Thoracic aorta (tissue), 2 donors: ENCODE data around the gene CAT. TPM values are rescaled to one million over a fixed set of nuclear protein-coding genes. Genes with fewer than 3 reads are reported as not detected.

Experiments
- ATAC-seq: fragments of 150-250 bp; one replicate; pipeline ENCODE4 v1.8.0; 2017; ENCODE audit warnings: low read depth; ENCODE audit not compliant: insufficient number of reproducible peaks, low FRiP score
- DNase-seq: peaks from one replicate; pipeline ENCODE4 v3.0.0-alpha.2; 2020; ENCODE audit warnings: low spot score
- H3K27ac ChIP-seq, 2 donors: fragments of 200-600 bp; sonication (generic); 1 replicate in 1 of 2; 2 replicates in 1 of 2; pipeline ENCODE4 v1.5.1; 2016; ENCODE audit warnings: mild to moderate bottlenecking in 2 of 2, moderate library complexity in 2 of 2
- H3K27me3 ChIP-seq: fragments of 200-600 bp; sonication (generic); replicated peaks from 2 replicates; pipeline ENCODE4 v1.6.0; 2016; ENCODE audit warnings: mild to moderate bottlenecking; ENCODE audit not compliant: insufficient read depth
- H3K36me3 ChIP-seq: fragments of 200-600 bp; sonication (generic); one replicate; pipeline ENCODE4 v1.5.1; 2016
- H3K4me1 ChIP-seq, 2 donors: fragments of 200-600 bp; sonication (generic); 1 replicate in 1 of 2; 2 replicates in 1 of 2; pipeline versions ENCODE4 v1.5.1 to v1.6.0; 2016; ENCODE audit warnings: low read depth in 2 of 2, mild to moderate bottlenecking in 1 of 2; ENCODE audit not compliant: control insufficient read depth in 1 of 2
- H3K4me3 ChIP-seq: fragments of 200-600 bp; sonication (generic); 2 replicates; pipeline ENCODE4 v1.5.1; 2016; ENCODE audit warnings: mild to moderate bottlenecking
- H3K9me3 ChIP-seq: fragments of 200-600 bp; sonication (generic); 2 replicates; pipeline ENCODE4 v1.5.1; 2016
- total RNA-seq, 2 donors: library from RNA; depleted of rRNA; stranded (reverse); fragments of >200 nt; gene quantifications; one replicate each; pipeline versions ENCODE4 v1.1.0 to v1.2.3, GENCODE V29; 2016
- TF ChIP-seq, protein P1 (sequence below): fragments of 200-600 bp; sonication (generic); IDR thresholded peaks from one replicate; pipeline ENCODE4 v1.5.1; 2019; ENCODE audit warnings: antibody characterized with exemption

The CAT gene
- total RNA-seq, 2 donors from 2014 or later, result 54.7 to 65.3 TPM

DNA sequence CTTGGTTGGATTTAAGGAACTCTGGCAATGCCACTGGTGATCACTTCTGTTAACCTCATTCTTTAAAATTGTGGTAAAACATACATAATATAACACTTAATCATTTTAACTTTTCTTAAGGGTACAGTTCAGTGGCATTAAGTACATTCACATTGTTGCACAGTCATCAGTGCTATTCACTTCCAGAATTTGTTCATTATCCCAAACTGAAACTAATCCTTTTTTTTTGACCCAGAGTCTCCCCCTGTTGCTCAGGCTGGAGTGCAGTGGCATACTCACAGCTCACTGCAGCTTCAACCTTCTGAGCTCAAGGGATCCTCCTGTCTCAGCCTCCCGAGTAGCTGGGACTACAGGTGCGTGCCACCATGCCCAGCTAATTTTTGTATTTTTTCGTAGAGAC, 64.2 kb downstream of the CAT start:
- Histone ChIP-seq H3K36me3 (no peaks in the 10 kb centered on the region), H3K27ac (no peak overlapping the region), H3K4me1 (no peaks in the 10 kb centered on the region), H3K4me3 (no peak overlapping the region), H3K27me3 (no peaks in the 10 kb centered on the region), H3K9me3 (no peaks in the 10 kb centered on the region)
- TF ChIP-seq, protein P1, sequence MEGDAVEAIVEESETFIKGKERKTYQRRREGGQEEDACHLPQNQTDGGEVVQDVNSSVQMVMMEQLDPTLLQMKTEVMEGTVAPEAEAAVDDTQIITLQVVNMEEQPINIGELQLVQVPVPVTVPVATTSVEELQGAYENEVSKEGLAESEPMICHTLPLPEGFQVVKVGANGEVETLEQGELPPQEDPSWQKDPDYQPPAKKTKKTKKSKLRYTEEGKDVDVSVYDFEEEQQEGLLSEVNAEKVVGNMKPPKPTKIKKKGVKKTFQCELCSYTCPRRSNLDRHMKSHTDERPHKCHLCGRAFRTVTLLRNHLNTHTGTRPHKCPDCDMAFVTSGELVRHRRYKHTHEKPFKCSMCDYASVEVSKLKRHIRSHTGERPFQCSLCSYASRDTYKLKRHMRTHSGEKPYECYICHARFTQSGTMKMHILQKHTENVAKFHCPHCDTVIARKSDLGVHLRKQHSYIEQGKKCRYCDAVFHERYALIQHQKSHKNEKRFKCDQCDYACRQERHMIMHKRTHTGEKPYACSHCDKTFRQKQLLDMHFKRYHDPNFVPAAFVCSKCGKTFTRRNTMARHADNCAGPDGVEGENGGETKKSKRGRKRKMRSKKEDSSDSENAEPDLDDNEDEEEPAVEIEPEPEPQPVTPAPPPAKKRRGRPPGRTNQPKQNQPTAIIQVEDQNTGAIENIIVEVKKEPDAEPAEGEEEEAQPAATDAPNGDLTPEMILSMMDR, result no peak
- ATAC-seq (no peak), DNase-seq (no peak)

DNA sequence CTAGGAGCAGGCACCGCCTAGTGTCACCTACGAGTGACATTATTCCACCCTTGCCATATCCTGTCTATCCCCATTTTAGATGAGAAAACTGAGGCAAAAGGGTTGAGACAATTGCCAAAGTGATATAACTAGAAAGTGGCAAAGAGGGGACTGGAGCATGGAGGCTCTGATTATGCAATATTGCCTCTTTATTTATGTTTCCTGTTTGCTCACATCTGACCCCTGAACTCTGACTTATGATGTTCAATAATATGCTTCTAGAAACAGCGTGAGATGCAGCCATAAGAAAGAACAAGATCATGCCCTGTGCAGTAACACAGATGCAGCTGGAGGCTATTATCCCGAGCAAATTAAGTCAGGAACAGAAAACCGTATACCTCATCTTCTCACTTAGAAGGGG, 67.1 kb downstream of the CAT start:
- H3K27me3 ChIP-seq, result no peaks in the 10 kb centered on the region
- no peaks in the 10 kb centered on the region for H3K9me3 ChIP-seq
- H3K36me3 ChIP-seq, result no peaks in the 10 kb centered on the region
- H3K4me3 ChIP-seq, result no peak overlapping the region
- ATAC-seq, result no peak
- TF ChIP-seq, protein P1, result no peak
- no peak overlapping the region for H3K27ac ChIP-seq
- H3K4me1 ChIP-seq, result no peaks in the 10 kb centered on the region
- DNase-seq, result no peak

DNA sequence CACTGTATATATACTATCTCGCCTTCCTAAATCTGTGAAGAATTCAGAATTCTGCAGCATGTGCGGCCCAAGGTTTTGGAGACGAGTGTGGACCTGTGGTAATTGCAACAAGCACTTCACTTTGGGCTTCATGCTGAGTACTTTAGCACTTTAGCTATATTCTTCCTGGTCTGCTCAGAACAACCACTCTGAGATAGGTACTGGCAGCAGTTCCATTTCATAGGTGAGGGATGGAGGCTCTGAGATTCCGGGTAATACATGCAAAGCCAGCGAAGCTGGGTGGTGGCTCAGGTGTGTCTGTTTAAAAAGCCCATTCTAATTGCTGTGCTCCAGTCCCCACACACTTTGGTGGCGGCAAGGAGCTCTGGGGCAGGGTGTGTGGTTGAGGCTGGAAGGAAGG, 68.4 kb downstream of the CAT start:
- TF ChIP-seq, protein P1, result no peak
- no peak for DNase-seq
- H3K9me3 ChIP-seq, result no peaks in the 10 kb centered on the region
- H3K4me3 ChIP-seq, result no peak overlapping the region
- no peaks in the 10 kb centered on the region for H3K36me3 ChIP-seq
- no peak for ATAC-seq
- H3K27me3 ChIP-seq, result no peaks in the 10 kb centered on the region
- no peaks in the 10 kb centered on the region for H3K4me1 ChIP-seq
- H3K27ac ChIP-seq, result no peak overlapping the region

DNA sequence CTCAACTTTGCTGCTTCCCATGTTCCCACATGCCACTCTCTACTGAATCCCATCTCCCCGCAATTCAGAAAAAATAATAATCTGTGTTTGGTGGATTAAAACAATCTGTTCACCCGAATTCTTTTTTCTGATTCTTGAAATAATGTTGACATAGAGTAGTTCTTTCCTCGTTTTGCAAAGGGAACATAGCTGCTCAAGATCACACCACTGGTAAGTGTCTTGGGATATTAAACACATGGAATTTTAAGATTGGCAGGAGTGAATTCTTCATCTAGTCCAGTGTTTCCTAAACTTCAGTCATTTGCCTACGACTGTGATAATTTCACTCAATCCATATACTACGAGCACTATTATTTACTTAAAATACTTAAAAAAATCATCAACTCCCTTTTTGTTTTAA, 68.9 kb downstream of the CAT start:
- no peak for DNase-seq
- TF ChIP-seq, protein P1, result no peak
- Histone ChIP-seq H3K27me3 (no peaks in the 10 kb centered on the region), H3K27ac (no peak overlapping the region), H3K4me1 (no peaks in the 10 kb centered on the region), H3K4me3 (no peak overlapping the region), H3K36me3 (no peaks in the 10 kb centered on the region), H3K9me3 (no peaks in the 10 kb centered on the region)
- ATAC-seq, result no peak

DNA sequence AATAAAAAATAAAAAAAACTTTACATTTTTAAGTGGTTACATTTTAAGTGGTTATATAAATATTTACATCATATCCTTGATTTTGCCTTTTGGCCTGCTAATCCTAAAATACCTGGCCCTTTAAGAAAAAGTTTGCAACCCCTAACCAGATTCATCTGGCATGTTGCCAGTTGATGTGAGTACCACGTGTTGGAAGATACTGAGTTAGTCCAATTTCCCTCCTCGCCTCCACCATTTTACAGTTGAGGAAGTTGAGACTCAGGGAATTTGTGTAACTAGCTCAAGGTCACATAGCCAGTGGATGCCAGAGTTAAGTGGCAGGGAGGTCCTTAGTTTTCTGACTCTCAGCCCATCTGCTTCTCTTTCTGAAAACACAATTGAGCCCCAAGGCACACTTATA, 69.8 kb downstream of the CAT start:
- H3K36me3 ChIP-seq, result no peaks in the 10 kb centered on the region
- ATAC-seq, result no peak
- TF ChIP-seq, protein P1, result no peak
- H3K9me3 ChIP-seq, result no peaks in the 10 kb centered on the region
- no peaks in the 10 kb centered on the region for H3K27me3 ChIP-seq
- no peak overlapping the region for H3K27ac ChIP-seq
- DNase-seq, result no peak
- no peaks in the 10 kb centered on the region for H3K4me1 ChIP-seq
- H3K4me3 ChIP-seq, result no peak overlapping the region
